PFSK-1 (cell line): ENCODE measurements around the gene ROPN1.

Experiments used
- FOXP2 ChIP-seq: optimal IDR thresholded peaks from 2 replicates; pipeline ENCODE3; 2011; ENCODE audit warnings: borderline replicate concordance, control low read depth, inconsistent platforms; ENCODE audit not compliant: insufficient read depth; ENCODE audit errors: extremely low read length, extremely low read depth
- POLR2AphosphoS5 ChIP-seq: IDR thresholded peaks from 2 replicates; pipeline ENCODE4 v1.6.1; 2012; ENCODE audit warnings: low read depth, mild to moderate bottlenecking, control low read depth, low read length, moderate library complexity
- SIN3A ChIP-seq: IDR thresholded peaks from 2 replicates; pipeline ENCODE4 v1.6.1; 2012; ENCODE audit warnings: mild to moderate bottlenecking, low read length, moderate library complexity, borderline replicate concordance; ENCODE audit not compliant: insufficient read depth
- TAF1 ChIP-seq: IDR thresholded peaks from 2 replicates; pipeline ENCODE4 v1.6.1; 2012; ENCODE audit warnings: low read length, control low read depth, borderline replicate concordance; ENCODE audit not compliant: insufficient read depth
- TF ChIP-seq, protein P1 (sequence below), 2 experiments: IDR thresholded peaks; 2 replicates each; pipeline versions ENCODE4 v1.6.1 to v1.8.0; 2011 to 2012; ENCODE audit warnings: low read depth in 2 of 2, low read length in 2 of 2, control low read depth in 1 of 2, inconsistent platforms in 1 of 2, mild to moderate bottlenecking in 1 of 2, moderate library complexity in 1 of 2; ENCODE audit not compliant: insufficient read depth in 1 of 2

ROPN1 gene

DNA sequence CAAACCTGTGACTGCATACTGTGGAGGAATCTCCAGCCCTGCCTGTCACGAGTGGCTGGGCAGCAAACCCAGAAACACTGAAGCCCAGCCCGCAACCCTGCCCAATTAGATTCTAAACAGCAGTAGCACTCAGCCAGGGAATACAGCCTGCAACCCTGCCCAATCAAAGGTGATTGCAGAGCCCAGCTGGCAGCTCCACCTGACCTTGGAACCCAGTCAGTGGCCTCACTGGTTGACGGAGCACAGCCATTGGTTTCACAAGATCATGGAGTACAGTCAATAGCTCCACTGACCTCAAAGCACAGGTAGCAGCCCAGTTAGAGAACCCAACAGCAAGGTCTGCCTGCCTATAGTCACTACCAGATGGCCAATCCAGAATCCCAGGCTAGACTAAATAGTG is 72.6 kb downstream of the ROPN1 start:
- TF ChIP-seq, protein P1, sequence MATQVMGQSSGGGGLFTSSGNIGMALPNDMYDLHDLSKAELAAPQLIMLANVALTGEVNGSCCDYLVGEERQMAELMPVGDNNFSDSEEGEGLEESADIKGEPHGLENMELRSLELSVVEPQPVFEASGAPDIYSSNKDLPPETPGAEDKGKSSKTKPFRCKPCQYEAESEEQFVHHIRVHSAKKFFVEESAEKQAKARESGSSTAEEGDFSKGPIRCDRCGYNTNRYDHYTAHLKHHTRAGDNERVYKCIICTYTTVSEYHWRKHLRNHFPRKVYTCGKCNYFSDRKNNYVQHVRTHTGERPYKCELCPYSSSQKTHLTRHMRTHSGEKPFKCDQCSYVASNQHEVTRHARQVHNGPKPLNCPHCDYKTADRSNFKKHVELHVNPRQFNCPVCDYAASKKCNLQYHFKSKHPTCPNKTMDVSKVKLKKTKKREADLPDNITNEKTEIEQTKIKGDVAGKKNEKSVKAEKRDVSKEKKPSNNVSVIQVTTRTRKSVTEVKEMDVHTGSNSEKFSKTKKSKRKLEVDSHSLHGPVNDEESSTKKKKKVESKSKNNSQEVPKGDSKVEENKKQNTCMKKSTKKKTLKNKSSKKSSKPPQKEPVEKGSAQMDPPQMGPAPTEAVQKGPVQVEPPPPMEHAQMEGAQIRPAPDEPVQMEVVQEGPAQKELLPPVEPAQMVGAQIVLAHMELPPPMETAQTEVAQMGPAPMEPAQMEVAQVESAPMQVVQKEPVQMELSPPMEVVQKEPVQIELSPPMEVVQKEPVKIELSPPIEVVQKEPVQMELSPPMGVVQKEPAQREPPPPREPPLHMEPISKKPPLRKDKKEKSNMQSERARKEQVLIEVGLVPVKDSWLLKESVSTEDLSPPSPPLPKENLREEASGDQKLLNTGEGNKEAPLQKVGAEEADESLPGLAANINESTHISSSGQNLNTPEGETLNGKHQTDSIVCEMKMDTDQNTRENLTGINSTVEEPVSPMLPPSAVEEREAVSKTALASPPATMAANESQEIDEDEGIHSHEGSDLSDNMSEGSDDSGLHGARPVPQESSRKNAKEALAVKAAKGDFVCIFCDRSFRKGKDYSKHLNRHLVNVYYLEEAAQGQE (IDR thresholded peaks at IDR 0.05; ENCODE audit: insufficient read depth in 1 of 2, low read depth in 2 of 2, low read length in 2 of 2): no peak
- TF ChIP-seq TAF1 (no peak), FOXP2 (no peak), POLR2AphosphoS5 (no peak), SIN3A (no peak)
